GM18520 (cell line): ENCODE results near the gene HRG.
"Not testable (repeated sequence)": the region's sequence is repeated elsewhere in the genome, so short reads cannot be mapped to it uniquely, and the experiment has no call there.

Source experiments
- ATAC-seq: cut with Tn5 transposase; IDR thresholded peaks from one replicate; pipeline ENCODE4 v1.9.1; 2021; ENCODE audit not compliant: unreplicated experiment

HRG gene

DNA sequence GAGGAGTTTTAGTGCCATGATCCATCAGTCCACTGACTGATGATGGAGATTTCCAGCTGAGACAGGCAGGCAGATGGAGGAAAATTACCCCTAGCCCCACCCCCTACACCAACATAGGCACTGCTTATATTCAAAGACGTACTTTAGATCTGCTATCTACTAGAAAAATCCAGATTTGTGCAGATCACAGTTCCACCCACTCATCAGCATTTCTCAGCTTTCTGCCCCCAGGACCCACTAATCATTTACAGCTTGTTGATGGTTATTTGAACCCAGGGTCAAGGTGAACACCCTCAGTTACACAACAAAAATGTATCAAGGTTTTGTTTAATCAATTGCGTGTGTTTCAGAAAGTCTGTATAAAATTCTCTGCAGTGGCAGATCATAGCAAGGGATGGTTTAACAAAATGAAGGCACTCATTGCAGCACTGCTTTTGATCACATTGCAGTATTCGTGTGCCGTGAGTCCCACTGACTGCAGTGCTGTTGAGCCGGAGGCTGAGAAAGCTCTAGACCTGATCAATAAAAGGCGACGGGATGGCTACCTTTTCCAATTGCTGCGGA, at the start of gene HRG:
Gene HRG, plus strand, starts transcription at position 390 of the 564 bp plus-strand sequence. Its CDS starts 18 bp downstream, at position 408.
- ATAC-seq, result no peak

DNA sequence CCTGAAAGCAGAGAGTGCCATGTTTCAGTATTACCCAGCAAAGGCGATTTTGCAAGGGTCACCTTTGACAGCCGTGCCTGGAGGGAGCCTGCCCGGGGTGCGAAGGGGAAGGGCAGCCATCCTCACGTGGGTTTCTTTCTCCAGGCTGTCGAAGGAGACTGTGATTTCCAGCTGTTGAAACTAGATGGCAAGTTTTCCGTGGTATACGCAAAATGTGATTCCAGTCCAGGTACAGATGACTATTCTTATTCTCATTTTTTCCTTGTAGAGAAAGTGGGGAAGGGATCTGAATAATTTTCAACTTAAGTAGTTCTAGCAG, 49.6 kb upstream of the HRG start:
- no peak for ATAC-seq

DNA sequence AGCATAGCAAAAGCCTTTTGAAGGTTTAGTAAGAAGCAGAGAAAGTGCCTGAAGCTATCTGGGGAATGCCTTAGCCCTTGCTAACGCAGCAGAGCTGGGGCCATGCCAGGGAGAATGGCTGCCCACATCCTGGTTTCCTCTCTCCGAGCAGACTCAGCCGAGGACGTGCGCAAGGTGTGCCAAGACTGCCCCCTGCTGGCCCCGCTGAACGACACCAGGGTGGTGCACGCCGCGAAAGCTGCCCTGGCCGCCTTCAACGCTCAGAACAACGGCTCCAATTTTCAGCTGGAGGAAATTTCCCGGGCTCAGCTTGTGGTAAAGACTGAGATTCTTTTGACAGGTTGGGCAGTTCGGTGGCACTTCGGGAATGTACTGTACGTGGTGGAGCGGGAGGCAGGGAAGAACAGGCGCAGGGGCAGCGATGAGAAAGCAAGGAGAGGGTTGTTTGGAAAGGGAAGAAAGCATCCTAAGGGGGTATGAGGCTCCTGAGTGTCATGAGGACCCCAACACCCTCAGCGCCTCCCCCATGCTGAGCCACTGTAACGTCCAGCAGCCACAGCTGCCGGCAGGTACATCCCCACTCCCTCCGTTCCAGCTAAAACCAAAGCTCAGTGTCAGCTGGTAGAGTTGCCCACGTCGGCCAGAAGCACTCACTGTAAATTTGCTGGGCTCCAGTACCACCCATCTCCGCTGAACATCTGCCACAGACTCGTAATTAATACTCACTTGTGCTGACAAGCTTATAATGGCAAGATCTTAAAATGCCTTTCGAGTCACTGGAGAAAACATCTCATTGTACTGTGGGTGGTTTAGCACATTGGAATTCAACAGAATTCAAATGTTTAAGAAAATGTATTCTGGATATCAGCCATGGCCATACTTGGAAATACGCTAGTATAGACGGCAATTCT, 48.5 kb upstream of the HRG start:
- ATAC-seq, result peak; percentile 78

DNA sequence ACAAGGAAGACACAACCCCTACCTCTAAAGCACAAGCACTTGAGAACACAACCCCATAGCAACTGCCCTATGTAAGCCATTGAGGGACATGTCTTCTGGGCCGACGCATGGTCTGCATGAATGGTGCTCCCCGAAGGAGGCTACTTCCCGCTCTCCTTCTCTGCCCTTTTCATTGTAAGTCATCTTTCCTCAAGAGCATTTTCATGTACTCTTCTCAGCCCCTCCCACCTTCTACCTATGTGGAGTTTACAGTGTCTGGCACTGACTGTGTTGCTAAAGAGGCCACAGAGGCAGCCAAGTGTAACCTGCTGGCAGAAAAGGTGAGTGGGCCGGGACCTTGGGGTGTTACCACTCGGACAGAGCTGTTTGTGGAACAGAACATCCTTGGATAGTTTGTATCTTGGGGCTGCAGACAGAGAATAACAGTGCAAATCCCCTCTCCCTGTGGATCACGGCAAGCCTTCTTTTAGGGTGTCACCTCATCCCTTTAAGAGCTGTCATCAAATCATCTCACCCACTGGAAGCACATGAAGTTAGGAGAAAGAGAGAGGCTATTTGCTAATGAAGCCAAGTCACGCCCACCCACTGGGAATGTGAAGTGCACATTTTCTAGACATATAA, 47.4 kb upstream of the HRG start:
- ATAC-seq, result no peak

DNA sequence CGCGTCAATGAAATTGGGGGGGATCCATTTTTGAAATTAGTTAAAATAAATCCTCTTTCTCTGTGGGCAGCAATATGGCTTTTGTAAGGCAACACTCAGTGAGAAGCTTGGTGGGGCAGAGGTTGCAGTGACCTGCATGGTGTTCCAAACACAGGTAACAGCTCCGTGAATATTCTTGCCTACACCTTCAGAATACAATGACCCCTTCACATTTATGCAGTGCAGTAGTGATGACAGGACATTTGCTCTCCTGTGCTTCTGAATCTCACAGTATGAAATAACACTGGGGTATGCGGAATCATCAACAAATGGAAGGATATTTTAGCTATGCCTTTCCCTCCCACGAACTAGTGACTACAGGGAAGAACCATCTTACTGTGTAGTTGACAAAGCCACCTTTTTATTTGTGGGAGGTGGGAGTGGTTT, 46.0 kb upstream of the HRG start:
- ATAC-seq, result no peak

DNA sequence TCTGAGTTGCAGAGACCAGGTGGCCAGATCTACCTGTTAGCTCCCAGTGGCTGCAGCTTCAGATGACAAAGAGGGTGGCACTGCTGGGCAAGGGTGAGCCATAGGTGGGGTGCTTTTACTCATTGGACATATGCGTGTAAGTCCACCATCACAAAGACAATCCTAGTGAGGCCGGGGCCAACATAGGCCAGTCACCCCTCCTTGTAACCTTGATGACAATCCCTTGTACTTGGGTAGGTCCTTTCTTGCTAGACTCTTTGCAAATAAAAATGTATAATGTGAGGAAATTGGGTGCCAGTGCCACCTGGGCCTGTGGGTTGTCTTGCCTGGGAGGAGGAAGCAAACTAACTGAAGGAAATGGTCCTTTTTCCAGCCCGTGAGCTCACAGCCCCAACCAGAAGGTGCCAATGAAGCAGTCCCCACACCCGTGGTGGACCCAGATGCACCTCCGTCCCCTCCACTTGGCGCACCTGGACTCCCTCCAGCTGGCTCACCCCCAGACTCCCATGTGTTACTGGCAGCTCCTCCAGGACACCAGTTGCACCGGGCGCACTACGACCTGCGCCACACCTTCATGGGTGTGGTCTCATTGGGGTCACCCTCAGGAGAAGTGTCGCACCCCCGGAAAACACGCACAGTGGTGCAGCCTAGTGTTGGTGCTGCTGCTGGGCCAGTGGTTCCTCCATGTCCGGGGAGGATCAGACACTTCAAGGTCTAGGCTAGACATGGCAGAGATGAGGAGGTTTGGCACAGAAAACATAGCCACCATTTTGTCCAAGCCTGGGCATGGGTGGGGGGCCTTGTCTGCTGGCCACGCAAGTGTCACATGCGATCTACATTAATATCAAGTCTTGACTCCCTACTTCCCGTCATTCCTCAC, 45.4 kb upstream of the HRG start:
- ATAC-seq, result no peak

DNA sequence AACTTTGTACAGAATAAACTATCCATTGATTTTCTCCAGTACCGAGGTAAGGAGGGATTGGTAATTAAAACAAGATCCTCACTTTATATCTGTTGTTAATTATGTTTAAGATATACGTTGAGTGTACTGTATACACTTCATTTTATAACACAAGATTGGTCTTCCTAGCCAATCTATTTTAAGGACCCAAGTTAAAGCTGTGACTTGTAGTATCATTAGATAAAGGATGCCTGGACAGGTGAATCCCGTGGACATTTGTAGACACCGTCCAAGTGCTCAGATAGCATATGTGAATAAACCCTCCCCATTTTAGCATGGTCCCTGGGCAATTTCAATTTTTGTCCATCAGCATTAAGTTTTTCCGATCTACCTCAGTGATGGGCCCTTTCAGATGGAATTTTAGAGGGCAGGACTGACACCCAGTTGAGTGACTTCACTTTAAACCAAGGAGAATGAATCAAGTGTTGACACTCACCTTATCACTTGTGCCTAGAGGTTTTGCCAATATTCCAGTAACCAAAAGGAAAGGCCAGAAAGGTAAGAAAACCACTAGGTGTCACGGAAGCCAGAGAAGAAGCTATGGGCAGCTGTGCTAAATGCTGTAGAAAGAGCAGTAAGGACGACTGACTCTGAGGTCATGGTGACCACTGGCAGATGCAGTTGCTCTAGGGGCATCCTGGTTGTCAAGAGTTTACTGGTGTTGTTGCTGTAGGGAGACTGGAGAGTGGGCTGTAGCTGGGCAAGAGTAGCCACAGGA, 43.7 kb upstream of the HRG start:
- no peak for ATAC-seq

DNA sequence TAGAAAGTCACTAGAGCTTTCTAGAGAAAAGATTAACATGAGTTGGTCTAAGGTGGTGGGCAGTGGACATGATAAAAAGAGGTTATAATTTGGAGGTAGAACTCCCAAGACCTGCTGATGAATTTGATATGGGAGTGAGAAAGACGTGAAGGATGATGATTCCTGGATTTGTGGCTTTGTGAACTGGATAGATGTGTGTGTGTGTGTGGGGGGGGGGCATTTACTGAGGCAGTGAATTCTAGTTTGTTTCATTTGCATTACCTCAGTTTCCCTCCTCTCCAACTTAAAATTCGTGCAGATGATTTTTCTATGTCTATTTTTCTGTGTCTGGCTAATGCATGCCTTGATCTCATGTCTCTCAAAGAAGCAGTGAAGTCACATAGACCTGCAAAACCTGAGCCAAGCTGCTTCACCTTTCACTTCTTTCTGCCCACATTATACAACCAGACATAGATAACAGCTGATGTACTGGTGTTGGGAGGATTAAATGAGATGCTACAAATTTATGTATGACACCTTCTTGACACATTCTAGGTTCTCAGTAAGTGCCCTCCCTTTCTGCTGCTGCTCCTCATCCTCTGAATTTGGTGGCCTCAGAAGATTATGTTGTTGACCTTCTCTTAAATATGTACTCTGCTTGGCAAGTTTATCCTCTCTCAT, 43.0 kb upstream of the HRG start:
- no peak for ATAC-seq

DNA sequence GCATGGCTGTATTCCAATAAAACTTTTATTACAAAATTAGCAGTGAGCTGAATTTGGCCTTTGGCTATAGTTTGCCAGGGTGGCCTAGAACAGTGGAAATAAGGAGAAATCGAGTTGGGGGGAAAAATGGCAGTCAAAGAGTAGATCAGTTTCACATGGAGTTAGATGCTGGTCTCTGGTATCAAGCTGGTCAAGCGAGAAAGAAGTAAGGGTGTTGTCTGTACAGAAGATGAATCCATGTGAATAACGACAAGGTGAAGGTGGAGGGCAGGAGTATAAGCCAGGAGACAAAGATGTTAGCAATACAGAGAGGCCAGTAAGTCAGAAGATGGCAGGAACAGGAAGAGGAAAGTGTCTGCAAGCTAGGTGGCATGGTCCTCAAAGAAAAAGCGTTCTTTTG, 41.2 kb upstream of the HRG start:
- no peak for ATAC-seq

DNA sequence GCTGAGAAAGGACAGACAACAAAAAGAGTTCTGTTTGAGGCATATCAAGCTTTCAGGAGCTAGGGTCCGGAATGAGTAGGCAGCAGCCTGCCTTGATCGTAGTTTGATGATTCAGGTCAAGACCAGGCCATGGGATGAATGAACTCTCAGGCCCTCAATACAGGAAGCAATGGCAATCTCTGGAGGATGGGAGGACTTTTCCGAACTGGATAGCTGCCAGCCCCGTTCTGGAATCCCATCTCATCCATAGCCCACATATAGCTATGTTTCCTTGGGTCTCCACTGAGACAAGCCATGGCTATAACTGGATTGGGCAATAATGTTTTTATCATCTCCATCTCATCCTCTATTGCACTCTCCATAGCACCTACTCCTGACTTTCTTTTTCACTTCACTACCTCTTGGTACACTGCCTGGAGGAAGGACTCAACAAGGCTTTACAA, 40.2 kb upstream of the HRG start:
- ATAC-seq, result no peak

- no peak for ATAC-seq
Measured at GRCh38 chr3:186626254-186626847, 39.5 kb upstream of the HRG start.

GRCh38 chr3:186627852-186628414, 37.9 kb upstream of the HRG start:
- no peak for ATAC-seq

DNA sequence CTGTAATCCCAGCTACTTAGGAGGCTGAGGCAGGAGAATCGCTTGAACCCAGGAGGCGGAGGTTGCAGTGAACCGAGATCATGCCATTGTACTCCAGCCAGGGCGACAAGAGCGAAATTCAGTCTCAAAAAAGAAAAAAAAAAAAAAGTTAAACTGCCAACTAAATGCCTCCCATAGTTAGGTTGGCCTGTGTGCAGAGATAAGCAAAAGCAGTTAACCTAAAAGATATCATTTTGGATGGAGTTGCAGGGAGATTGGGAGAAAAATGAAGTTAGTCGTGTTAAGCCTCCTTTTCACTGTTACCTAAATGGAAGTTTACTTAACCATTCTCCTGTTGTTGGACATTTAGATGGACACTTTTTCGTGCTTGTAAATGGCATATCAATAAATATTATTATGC, 37.1 kb upstream of the HRG start:
- no peak for ATAC-seq

DNA sequence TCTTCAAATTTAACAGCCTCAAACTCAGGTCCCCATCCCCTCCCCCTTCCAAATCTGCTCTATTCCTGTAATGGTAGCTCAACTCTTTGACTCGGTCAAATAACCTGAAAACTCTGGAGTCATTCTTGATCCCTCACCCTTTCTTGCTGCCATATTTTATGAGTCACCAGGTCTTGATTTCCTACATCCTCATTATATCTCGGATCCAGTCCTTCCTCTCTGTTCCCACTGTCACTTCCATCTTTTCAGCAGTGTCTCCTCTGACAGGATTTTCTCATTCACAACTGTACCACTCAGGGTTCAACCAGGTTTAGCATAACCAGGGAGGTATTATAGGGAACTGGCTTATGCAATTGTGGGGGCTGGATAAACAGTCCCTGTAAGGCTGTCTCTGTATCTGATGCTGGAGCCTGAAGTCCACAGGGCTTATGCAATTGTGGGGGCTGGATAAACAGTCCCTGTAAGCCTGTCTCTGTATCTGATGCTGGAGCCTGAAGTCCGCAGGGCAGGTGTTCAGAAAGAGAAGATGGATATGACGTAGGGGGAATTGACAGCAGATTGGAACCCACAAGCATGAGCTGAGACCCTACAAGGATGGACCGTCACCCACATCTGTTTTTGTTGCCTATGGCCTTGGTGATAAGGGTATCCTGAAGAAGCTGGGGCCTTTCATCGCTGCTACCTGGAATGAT, 34.7 kb upstream of the HRG start:
- ATAC-seq, result no peak

- no peak for ATAC-seq
Measured at GRCh38 chr3:186633481-186633880, 32.3 kb upstream of the HRG start.

- not testable (repeated sequence) for ATAC-seq
Measured at GRCh38 chr3:186634207-186634606, 31.6 kb upstream of the HRG start.

DNA sequence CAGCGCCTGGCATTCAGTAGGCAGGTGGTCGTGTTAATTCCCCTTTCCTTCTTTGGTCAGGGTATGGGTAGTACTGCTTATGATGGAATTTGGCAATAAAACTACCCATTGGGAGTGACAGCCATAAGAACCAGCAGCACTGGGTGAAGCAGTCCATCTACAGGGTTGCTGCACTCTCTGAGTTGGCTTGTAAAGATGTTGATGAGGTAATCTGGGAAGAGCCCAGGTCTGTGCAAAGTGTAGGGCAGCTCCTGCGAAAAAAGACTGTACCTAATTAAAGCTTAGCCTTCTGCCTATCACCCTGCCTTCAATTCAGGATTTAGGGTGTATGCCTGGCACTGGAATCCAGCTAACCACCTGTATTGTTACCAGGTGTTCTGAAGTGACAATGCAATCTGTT, 30.3 kb upstream of the HRG start:
- ATAC-seq, result no peak

DNA sequence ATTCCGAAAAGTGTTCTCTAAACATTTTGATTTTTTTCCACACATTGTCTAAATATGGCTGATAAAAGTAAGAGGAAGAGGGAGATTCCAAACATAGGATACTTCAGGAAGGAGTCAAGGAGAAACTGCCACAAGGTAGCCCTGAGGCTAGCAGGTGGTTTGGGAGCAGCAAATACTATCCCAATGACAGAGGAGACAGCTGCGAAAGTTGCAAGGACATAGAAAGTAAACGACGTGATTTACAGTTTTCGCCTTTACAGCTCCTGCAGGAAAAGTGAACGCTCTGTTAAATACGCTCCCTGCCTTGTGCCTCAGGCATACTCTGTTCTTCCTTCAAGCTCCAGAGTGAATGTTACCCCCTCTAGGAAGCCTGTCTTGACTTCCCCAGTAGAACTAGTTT, 29.3 kb upstream of the HRG start:
- ATAC-seq, result no peak

DNA sequence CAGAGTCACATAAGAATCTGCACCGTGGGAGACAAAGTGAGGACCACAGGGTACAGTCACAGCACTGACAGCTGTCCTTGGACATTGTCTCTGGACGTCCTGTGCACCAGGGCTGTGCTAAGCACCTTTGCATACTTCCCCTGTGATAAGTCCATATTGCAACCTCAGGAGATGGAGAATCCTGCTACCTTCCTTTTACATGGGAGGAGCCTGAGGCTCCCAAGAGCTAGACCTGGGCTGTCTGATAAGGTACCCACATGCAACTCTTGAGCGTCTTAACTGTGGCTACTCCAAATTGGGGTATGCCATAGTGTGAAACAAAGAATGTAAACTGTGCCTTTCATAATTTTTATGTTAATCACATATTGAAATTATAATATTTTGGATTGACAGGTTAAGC, 28.1 kb upstream of the HRG start:
- ATAC-seq, result no peak
